Body of pancreas (tissue), 4 donors: ENCODE data around the gene ALPL. TPM values are rescaled to one million over a fixed set of nuclear protein-coding genes. Genes with fewer than 3 reads are reported as not detected.
A peak's percentile ranks its signal among the peaks of the same experiment; 100 is the strongest.

Experiments used
- ATAC-seq: fragments of 150-250 bp; one replicate; pipeline ENCODE4 v1.9.1; 2016
- DNase-seq, 4 donors: peaks; one replicate each; pipeline ENCODE4 v3.0.0-alpha.2; 2019
- H3K27ac ChIP-seq, 4 donors: fragments of 200-600 bp; sonication (generic); 1 replicate in 3 of 4; 2 replicates in 1 of 4; pipeline versions ENCODE4 v1.5.1 to v1.6.1; 2016 to 2019; ENCODE audit warnings: mild to moderate bottlenecking in 1 of 4, mixed read lengths in 1 of 4, moderate library complexity in 1 of 4
- H3K27me3 ChIP-seq, 2 donors: fragments of 200-600 bp; sonication (generic); one replicate each; pipeline ENCODE4 v1.6.0; 2016; ENCODE audit warnings: mild to moderate bottlenecking in 1 of 2
- H3K36me3 ChIP-seq, 2 donors: fragments of 200-600 bp; sonication (generic); replicated peaks in 1 of 2; 2 replicates each; pipeline ENCODE4 v1.5.1; 2016; ENCODE audit warnings: low read depth in 2 of 2; ENCODE audit not compliant: insufficient read depth in 1 of 2
- H3K4me1 ChIP-seq: fragments of 200-600 bp; sonication (generic); one replicate; pipeline ENCODE4 v1.6.0; 2016
- H3K4me3 ChIP-seq, 2 donors: fragments of 200-600 bp; sonication (generic); 1 replicate in 1 of 2; 2 replicates in 1 of 2; pipeline ENCODE4 v1.5.1; 2016 to 2019
- H3K9me3 ChIP-seq, 3 donors: fragments of 200-600 bp; sonication (generic); 1 replicate in 2 of 3; 2 replicates in 1 of 3; pipeline ENCODE4 v1.5.1; 2016
- CTCF ChIP-seq, 7 experiments: fragments of 450-650 bp in 4 of 7; fragments of 200-600 bp in 3 of 7; sonication (generic) in 3 of 7; IDR thresholded peaks; one replicate each; pipeline ENCODE4 v1.5.1; 2016 to 2019; ENCODE audit warnings: antibody characterized with exemption in 7 of 7
- POLR2A ChIP-seq, 3 donors: fragments of 450-650 bp; IDR thresholded peaks; one replicate each; pipeline ENCODE4 v1.6.1; 2016; ENCODE audit warnings: antibody characterized with exemption in 3 of 3, mild to moderate bottlenecking in 2 of 3
- WGBS, 2 donors: methylation state at CpG; one replicate each; pipeline ENCODE4 v1.1.5; 2017; 5-methylcytosine and 5-hydroxymethylcytosine counted together
- intact Hi-C: fragments of 100-400 bp; cut with DNase I; formaldehyde crosslinking; loops from one replicate; pipeline ENCODE4 v1.15.1; 2023
- total RNA-seq, 2 donors: library from RNA; depleted of rRNA; stranded (reverse); fragments of >200 nt; gene quantifications; one replicate each; pipeline ENCODE4 v1.1.0, GENCODE V29; 2016

The ALPL gene
- total RNA-seq, 2 donors from 2014 or later = 3.4 to 10.9 TPM

GRCh38 chr1:21607549-21608529 lies 98.6 kb downstream of the ALPL start:
- DNase-seq = peak; percentile 82 to 93 (median 87)

GRCh38 chr1:21608798-21609197 lies 99.6 kb downstream of the ALPL start:
- TF ChIP-seq POLR2A (IDR thresholded peaks at IDR 0.05) (no peak), CTCF (IDR thresholded peaks at IDR 0.05) (no peak)
- Histone ChIP-seq H3K27me3 (no peaks in the 10 kb centered on the region), H3K4me1 (peaks cover 8% of the 10 kb centered on the region), H3K4me3 (no peak overlapping the region), H3K36me3 (peaks cover 4 to 21% of the 10 kb centered on the region in 2 donors), H3K9me3 (no peaks in the 10 kb centered on the region), H3K27ac (no peak overlapping the region)
- WGBS, 2 donors = 56 to 90% methylated on average over 4 of the region's 4 CpGs
- no peak for DNase-seq
- no peak for ATAC-seq
- intact Hi-C loops = no loop called here

More at GRCh38 chr1:21607549-21608529, 98.6 kb downstream of the ALPL start:
- WGBS, 2 donors = 55 to 56% methylated on average over 36 of the region's 37 CpGs
- TF ChIP-seq POLR2A (IDR thresholded peaks at IDR 0.05) = no peak
- TF ChIP-seq CTCF (IDR thresholded peaks at IDR 0.05) = no peak
- no peaks in the 10 kb centered on the region for H3K27me3 ChIP-seq
- H3K4me3 ChIP-seq = no peak overlapping the region
- ATAC-seq = peak; percentile 89
- H3K9me3 ChIP-seq = no peaks in the 10 kb centered on the region
- H3K4me1 ChIP-seq = peaks cover 8% of the 10 kb centered on the region
- H3K36me3 ChIP-seq = peaks cover 4 to 13% of the 10 kb centered on the region in 2 donors
- intact Hi-C loops = no loop called here
- H3K27ac ChIP-seq = no peak overlapping the region

GRCh38 chr1:21610027-21610426 lies 100.8 kb downstream of the ALPL start:
- no peak overlapping the region for H3K4me3 ChIP-seq
- no peak overlapping the region for H3K27ac ChIP-seq
- peaks cover 4 to 21% of the 10 kb centered on the region in 2 donors for H3K36me3 ChIP-seq
- H3K4me1 ChIP-seq = peaks cover 14% of the 10 kb centered on the region
- TF ChIP-seq CTCF (IDR thresholded peaks at IDR 0.05) (no peak), POLR2A (IDR thresholded peaks at IDR 0.05) (no peak)
- H3K27me3 ChIP-seq = no peaks in the 10 kb centered on the region
- intact Hi-C loops = no loop called here
- ATAC-seq (no peak), DNase-seq (no peak)
- 78 to 86% methylated on average over 15 to 16 of the region's 16 CpGs for WGBS, 2 donors
- H3K9me3 ChIP-seq = no peaks in the 10 kb centered on the region

GRCh38 chr1:21610989-21611785 lies 102.0 kb downstream of the ALPL start:
- TF ChIP-seq CTCF (IDR thresholded peaks at IDR 0.05) = no peak
- TF ChIP-seq POLR2A (IDR thresholded peaks at IDR 0.05) = no peak

More at GRCh38 chr1:21610989-21611785, 102.0 kb downstream of the ALPL start:
- Histone ChIP-seq H3K9me3 (no peaks in the 10 kb centered on the region), H3K27me3 (no peaks in the 10 kb centered on the region), H3K27ac (no peak overlapping the region), H3K36me3 (peaks cover 4 to 21% of the 10 kb centered on the region in 2 donors), H3K4me1 (peaks cover 26% of the 10 kb centered on the region), H3K4me3 (no peak overlapping the region)
- WGBS, 2 donors = 80 to 82% methylated on average over 16 to 21 of the region's 21 CpGs
- DNase-seq = no peak
- no peak for ATAC-seq
- intact Hi-C loops = no loop called here
